ENCODE results near the gene ZNF629. TPM values are rescaled to one million over a fixed set of nuclear protein-coding genes. Genes with fewer than 3 reads are reported as not detected.
A peak's percentile ranks its signal among the peaks of the same experiment; 100 is the strongest.

ZNF629 gene
- total and polyA plus RNA-seq, 2 experiments from 2014 or later: 4.1 to 20.3 TPM

DNA sequence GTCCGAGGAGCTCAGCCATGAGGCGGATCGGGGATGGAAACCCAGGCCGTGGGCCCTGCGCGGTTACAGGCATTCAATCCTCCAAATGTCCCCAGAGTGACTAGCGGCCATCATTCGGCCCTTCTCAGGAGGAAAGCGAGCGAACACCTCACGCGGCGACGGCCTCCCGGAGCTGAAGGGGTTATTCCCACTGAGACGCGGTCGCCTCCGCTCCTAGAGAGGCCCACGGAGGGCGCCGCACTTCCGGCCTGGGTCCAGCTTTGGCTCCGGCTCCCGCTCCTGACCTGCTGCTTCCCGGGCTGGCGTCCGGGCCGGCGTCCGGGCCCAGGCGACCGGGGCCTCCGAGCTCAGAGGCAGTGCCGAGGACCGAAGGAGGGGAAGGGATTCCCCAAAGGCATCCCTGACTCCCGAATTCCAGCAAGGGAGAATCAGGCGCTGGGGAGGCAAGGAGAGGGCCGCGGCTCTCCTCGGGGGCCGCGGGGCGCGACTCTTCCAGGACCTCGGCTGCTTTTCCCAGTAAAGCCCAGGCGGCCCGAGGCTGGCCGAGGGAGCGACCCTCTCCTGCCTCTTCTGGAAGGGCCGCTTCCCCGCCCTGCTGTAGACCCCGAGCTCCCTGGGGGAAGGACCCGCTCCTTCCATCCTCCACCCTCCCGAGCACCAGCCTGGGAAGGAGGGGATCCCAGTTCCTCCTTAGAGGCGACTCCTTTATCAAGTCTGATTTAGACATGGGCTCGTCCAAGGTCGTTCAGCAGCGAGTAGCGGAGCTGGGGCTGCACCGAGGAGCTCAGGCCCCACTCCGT, 18.6 kb upstream of the ZNF629 start (continued):
- TF ChIP-seq EZH2phosphoT487 (IDR thresholded peaks at IDR 0.05; ENCODE audit: unreplicated experiment): no peak
- TF ChIP-seq, protein P1, sequence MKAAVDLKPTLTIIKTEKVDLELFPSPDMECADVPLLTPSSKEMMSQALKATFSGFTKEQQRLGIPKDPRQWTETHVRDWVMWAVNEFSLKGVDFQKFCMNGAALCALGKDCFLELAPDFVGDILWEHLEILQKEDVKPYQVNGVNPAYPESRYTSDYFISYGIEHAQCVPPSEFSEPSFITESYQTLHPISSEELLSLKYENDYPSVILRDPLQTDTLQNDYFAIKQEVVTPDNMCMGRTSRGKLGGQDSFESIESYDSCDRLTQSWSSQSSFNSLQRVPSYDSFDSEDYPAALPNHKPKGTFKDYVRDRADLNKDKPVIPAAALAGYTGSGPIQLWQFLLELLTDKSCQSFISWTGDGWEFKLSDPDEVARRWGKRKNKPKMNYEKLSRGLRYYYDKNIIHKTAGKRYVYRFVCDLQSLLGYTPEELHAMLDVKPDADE (IDR thresholded peaks at IDR 0.05): peak; percentile 51; the same call in 1 of the 2 replicates
- TF ChIP-seq STAT1 (IDR thresholded peaks at IDR 0.05; ENCODE audit: unreplicated experiment): no peak
- TF ChIP-seq, protein P2, sequence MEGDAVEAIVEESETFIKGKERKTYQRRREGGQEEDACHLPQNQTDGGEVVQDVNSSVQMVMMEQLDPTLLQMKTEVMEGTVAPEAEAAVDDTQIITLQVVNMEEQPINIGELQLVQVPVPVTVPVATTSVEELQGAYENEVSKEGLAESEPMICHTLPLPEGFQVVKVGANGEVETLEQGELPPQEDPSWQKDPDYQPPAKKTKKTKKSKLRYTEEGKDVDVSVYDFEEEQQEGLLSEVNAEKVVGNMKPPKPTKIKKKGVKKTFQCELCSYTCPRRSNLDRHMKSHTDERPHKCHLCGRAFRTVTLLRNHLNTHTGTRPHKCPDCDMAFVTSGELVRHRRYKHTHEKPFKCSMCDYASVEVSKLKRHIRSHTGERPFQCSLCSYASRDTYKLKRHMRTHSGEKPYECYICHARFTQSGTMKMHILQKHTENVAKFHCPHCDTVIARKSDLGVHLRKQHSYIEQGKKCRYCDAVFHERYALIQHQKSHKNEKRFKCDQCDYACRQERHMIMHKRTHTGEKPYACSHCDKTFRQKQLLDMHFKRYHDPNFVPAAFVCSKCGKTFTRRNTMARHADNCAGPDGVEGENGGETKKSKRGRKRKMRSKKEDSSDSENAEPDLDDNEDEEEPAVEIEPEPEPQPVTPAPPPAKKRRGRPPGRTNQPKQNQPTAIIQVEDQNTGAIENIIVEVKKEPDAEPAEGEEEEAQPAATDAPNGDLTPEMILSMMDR (conservative IDR thresholded peaks at IDR 0.05; ENCODE audit: low read depth in 2 of 2): no peak
- no peak for TF ChIP-seq ZNF114 (CRISPR knock-in tag; IDR thresholded peaks at IDR 0.05)
- no peak for TF ChIP-seq JUNB (IDR thresholded peaks at IDR 0.05; ENCODE audit: unreplicated experiment)
- TF ChIP-seq ZNF331 (CRISPR knock-in tag; IDR thresholded peaks at IDR 0.05; ENCODE audit: low read depth): no peak
- peak; percentile 62; the same call in 1 of the 2 replicates for TF ChIP-seq CREB1 (CRISPR knock-in tag; IDR thresholded peaks at IDR 0.05; ENCODE audit: low read depth)

DNA sequence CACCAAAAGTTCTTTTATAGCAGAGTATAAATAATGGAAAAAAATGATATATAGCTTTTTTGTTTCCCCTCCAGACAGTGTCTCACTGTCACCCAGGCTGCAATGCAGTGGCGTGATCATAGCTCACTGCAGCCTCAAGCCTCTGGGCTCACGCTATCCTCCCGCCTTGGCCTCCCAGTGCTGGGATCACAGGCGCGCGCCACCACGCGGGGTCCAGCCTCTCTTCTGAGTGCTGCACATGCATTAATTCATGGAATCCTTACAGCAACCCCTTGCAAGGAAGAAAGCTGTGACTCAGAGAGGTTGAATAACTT, 18.0 kb upstream of the ZNF629 start:
- Histone ChIP-seq H3K27ac (ENCODE audit: low read depth) (no peak overlapping the region), H2AFZ (peak overlapping the region; percentile 100), H3K4me1 (ENCODE audit: insufficient read depth) (peaks cover 7% of the 10 kb centered on the region; the same call in 1 of the 2 replicates), H4K20me1 (replicated peaks; ENCODE audit: insufficient read depth) (no peaks in the 10 kb centered on the region), H3K36me3 (ENCODE audit: insufficient read depth) (no peaks in the 10 kb centered on the region), H3K4me2 (peak overlapping the region; percentile 97), H3K9me2 (ENCODE audit: insufficient read depth) (no peaks in the 10 kb centered on the region), H3K79me2 (replicated peaks; ENCODE audit: insufficient read depth) (no peaks in the 10 kb centered on the region), H3F3A (replicated peaks; ENCODE audit: low read depth) (peaks cover 12% of the 10 kb centered on the region), H3K27me3 (ENCODE audit: insufficient read depth) (peaks cover 65% of the 10 kb centered on the region), H3K4me3 (peak overlapping the region; percentile 93)
- H3K36me3 Mint-ChIP-seq (ENCODE audit: low read depth): no peaks in the 10 kb centered on the region
- TF ChIP-seq EZH2phosphoT487 (IDR thresholded peaks at IDR 0.05; ENCODE audit: unreplicated experiment) (no peak), CREB1 (CRISPR knock-in tag; IDR thresholded peaks at IDR 0.05; ENCODE audit: low read depth) (no peak), ZNF331 (CRISPR knock-in tag; IDR thresholded peaks at IDR 0.05; ENCODE audit: low read depth) (no peak), POLR2AphosphoS5 (IDR thresholded peaks at IDR 0.05; ENCODE audit: low read depth) (no peak), EZH2 (IDR thresholded peaks at IDR 0.05; ENCODE audit: low read depth, unreplicated experiment) (no peak), STAT1 (IDR thresholded peaks at IDR 0.05; ENCODE audit: unreplicated experiment) (no peak)
- H3K27me3 Mint-ChIP-seq (ENCODE audit: insufficient read depth, low read depth, poor library complexity): peaks cover 30% of the 10 kb centered on the region
- peak; percentile 5; the same call in 1 of the 3 replicates for ATAC-seq
- peaks cover 9% of the 10 kb centered on the region for H3K4me1 Mint-ChIP-seq
- H3K4me3 Mint-ChIP-seq: peak overlapping the region; percentile 80
- H3K9me3 Mint-ChIP-seq: peaks cover 3% of the 10 kb centered on the region; the same call in 1 of the 3 replicates
- no peak for DNase-seq (ENCODE audit: low spot score)
- H3K27ac Mint-ChIP-seq: peak overlapping the region; percentile 59; the same call in 1 of the 2 replicates
